HG02884 (cell line): ENCODE results near the gene P2RY2.

ENCODE experiments used
- ATAC-seq: cut with Tn5 transposase; IDR thresholded peaks from one replicate; pipeline ENCODE4 v1.9.1; 2021; ENCODE audit warnings: mild to moderate bottlenecking, moderate library complexity; ENCODE audit not compliant: unreplicated experiment

P2RY2 gene

DNA sequence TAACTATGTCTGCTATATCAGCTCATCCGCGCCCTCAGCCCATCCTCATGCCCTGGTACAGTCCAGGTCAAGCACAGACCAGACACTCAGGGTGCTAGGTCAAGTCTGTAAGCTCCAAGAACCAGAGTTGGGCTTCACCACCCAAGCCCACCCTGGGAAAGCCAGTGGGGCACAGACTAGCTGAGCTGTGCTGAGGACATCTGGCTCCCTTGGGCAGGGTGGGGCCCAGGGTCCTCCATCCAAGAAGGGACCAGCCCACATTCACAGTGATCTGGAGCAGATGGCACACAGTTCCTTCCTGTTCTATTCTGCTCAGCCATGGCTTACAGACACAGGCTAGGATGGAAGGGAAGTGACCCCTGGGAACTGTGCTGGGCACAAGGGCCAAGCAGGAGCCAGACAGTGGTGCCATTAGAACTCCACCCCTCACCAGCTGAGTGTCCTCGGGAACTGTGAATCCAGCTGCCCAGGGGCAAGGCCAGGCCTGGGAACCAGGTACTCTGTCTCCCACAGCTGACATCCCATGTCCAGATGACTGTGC is 63.2 kb downstream of the P2RY2 start:
- no peak for ATAC-seq

DNA sequence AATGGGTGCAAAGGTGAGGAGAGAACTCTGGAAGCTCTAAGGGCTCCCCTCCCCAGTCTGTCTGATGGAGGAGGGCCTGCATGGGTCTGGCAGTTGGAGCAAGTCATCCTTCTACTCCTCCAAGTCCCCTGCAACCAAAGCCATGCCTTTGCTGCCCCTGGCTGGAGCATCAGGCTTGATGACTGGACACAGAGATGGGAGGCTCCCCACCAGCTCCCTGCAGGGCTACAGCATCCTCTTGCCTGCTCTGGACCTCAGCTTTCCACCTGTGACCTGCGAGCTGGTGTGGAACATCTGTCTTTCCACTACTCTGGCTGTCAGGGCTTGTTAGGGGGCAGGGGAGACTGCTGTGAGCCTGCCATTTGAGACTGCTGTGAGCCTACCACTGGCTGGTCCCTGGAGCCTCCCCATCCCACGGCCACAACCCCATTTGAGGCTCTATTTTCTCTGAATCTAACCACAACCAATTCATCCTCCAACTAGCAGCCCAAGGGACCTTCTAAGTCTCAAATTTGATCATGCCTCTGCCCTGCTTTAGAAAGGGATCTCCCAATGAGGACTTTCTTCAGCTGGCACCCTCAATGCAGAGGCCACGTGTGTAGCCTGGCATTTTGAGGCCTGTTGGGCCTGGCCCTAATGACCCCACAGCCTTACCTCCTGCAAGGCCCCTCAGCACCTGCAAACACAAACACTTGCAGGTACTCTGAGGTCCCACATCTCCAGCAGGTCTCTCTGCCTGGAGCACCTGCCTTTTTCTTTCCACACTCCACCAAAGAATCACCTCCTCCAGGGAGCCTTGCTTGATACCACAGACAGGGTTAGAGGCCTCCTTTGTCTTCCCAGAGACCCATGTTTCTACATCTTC is 63.9 kb downstream of the P2RY2 start:
- ATAC-seq: no peak

DNA sequence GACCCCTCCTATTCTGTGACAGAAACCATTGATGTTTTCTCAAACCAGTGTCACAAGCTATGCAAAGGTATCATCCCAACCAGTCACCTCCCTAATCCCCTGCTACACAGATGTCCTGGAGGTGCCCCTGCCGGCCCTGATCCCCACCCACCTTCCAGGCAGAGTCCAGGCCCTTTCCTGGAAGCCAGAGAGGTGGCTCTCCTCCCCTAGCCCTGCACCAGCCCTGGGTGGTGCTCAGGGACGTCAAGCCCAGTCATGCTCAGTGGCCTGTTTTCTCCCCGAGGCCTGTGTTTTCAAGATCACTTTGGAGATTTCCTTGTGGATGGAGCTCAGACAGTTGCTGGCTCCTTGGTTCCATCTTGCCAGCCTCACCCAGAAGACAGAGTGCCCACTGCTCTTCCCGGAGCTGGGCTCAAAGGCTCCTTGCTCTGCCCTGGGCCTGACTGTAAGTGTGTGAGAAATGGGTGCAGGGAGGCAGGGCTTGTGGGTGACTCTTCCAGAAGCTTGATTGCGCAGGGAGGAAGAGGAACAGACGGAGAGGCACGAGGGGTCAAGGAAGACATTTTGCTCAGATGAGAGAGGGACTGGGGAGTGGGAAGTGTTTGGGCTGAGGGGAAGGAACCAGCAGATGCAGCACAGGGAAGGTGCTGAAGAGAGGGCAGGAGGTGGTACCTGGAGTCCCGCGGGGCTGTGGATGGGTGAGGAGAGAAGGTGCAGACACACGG is 65.4 kb downstream of the P2RY2 start:
- no peak for ATAC-seq

DNA sequence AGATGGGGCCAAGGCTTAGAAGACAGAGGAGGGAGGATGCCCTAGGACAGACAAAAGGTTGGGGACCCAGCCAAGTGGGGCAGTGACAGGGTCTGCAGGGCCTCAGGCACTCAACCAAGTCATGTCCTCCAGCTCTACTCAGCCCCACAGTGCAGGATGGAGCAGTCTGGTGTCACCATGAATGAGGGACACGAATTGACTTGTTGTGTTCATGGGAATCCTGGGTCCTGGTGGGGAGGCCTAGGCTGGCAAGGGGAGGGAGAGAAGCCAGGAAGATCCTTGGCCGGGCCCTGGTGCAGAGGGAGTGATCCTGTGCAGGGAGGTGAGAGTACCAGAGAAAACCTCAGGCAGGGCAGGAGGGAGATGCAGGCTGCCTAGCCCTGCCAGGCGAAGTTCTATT is 66.0 kb downstream of the P2RY2 start:
- ATAC-seq: no peak

DNA sequence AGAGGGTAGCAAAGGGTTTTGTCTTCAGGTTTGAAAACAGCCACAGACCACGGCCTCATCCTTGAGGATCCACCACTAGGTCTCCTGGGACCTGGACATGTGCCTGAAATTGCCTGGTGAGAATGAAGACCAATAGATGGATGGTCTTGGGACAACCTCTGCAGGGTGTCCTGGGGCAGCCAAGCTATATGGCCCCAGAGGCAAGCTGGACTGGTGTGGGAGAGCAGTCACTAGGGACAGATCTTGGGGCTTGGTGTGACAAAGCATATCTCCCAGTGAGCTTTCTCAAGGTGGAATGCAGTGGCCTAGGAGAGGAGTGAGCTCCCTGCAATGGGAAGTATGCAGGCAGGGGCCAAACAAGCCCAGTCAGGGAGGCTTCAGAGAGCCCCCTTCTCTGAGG is 67.6 kb downstream of the P2RY2 start:
- ATAC-seq: no peak
